Gastrocnemius medialis (tissue), 4 donors: ENCODE results near the gene MAP7.

Experiments used
- POLR2A ChIP-seq, 2 donors: fragments of 450-650 bp; IDR thresholded peaks; one replicate each; pipeline ENCODE4 v1.6.1; 2017; ENCODE audit warnings: antibody characterized with exemption in 2 of 2, mild to moderate bottlenecking in 2 of 2, moderate library complexity in 2 of 2
- TF ChIP-seq, protein P1 (sequence below), 5 experiments: fragments of 450-650 bp in 3 of 5; fragments of 200-600 bp in 2 of 5; sonication (generic) in 2 of 5; IDR thresholded peaks in 4 of 5; conservative IDR thresholded peaks in 1 of 5; 1 replicate in 4 of 5; 2 replicates in 1 of 5; pipeline ENCODE4 v1.5.1; 2016 to 2019; ENCODE audit warnings: antibody characterized with exemption in 5 of 5, mild to moderate bottlenecking in 3 of 5, moderate library complexity in 3 of 5

- TF ChIP-seq, protein P1, sequence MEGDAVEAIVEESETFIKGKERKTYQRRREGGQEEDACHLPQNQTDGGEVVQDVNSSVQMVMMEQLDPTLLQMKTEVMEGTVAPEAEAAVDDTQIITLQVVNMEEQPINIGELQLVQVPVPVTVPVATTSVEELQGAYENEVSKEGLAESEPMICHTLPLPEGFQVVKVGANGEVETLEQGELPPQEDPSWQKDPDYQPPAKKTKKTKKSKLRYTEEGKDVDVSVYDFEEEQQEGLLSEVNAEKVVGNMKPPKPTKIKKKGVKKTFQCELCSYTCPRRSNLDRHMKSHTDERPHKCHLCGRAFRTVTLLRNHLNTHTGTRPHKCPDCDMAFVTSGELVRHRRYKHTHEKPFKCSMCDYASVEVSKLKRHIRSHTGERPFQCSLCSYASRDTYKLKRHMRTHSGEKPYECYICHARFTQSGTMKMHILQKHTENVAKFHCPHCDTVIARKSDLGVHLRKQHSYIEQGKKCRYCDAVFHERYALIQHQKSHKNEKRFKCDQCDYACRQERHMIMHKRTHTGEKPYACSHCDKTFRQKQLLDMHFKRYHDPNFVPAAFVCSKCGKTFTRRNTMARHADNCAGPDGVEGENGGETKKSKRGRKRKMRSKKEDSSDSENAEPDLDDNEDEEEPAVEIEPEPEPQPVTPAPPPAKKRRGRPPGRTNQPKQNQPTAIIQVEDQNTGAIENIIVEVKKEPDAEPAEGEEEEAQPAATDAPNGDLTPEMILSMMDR (IDR thresholded peaks at IDR 0.05 in 4 of 5, conservative IDR thresholded peaks at IDR 0.05 in 1 of 5) = no peak
- no peak for TF ChIP-seq POLR2A (IDR thresholded peaks at IDR 0.05)
These were observed 22.4 kb downstream of the MAP7 start for GRCh38 chr6:136527831-136528230.
